Middle frontal gyrus (tissue), 1 donor: ENCODE results near the gene ROPN1B.
"Not testable (repeated sequence)": the region's sequence is repeated elsewhere in the genome, so short reads cannot be mapped to it uniquely, and the experiment has no call there.

Source experiments
- DNase-seq: peaks from one replicate; pipeline ENCODE4 v3.0.0-alpha.2; 2015; ENCODE audit warnings: low spot score; ENCODE audit errors: extremely low spot score

ROPN1B gene

GRCh38 chr3:125968701-125969592 is at the start of gene ROPN1B:
Gene ROPN1B, plus strand, starts transcription at chr3:125969178. Its CDS starts 2,877 bp downstream, at chr3:125972055.
- DNase-seq, result not testable (repeated sequence)

GRCh38 chr3:125920191-125920590 is 48.8 kb upstream of the ROPN1B start:
- not testable (repeated sequence) for DNase-seq

GRCh38 chr3:125920751-125921279 is 48.2 kb upstream of the ROPN1B start:
- DNase-seq, result not testable (repeated sequence)

GRCh38 chr3:125921712-125922111 is 47.3 kb upstream of the ROPN1B start:
- DNase-seq, result not testable (repeated sequence)

- not testable (repeated sequence) for DNase-seq
Observed at GRCh38 chr3:125923324-125924115, 45.5 kb upstream of the ROPN1B start.

GRCh38 chr3:125924276-125924675 is 44.7 kb upstream of the ROPN1B start:
- not testable (repeated sequence) for DNase-seq

- DNase-seq, result not testable (repeated sequence)
Observed at GRCh38 chr3:125925727-125926126, 43.3 kb upstream of the ROPN1B start.

GRCh38 chr3:125928771-125929545 is 40.0 kb upstream of the ROPN1B start:
- not testable (repeated sequence) for DNase-seq

- DNase-seq, result not testable (repeated sequence)
Observed at GRCh38 chr3:125929765-125930164, 39.2 kb upstream of the ROPN1B start.

- DNase-seq, result not testable (repeated sequence)
Observed at GRCh38 chr3:125931355-125931880, 37.6 kb upstream of the ROPN1B start.

- not testable (repeated sequence) for DNase-seq
Observed at GRCh38 chr3:125933397-125934173, 35.4 kb upstream of the ROPN1B start.

- not testable (repeated sequence) for DNase-seq
Observed at GRCh38 chr3:125935252-125935874, 33.6 kb upstream of the ROPN1B start.

- DNase-seq, result not testable (repeated sequence)
Observed at GRCh38 chr3:125936210-125936815, 32.7 kb upstream of the ROPN1B start.

GRCh38 chr3:125936891-125937290 is 32.1 kb upstream of the ROPN1B start:
- not testable (repeated sequence) for DNase-seq

GRCh38 chr3:125947806-125948205 is 21.2 kb upstream of the ROPN1B start:
- not testable (repeated sequence) for DNase-seq

- not testable (repeated sequence) for DNase-seq
Observed at GRCh38 chr3:125948901-125949300, 20.1 kb upstream of the ROPN1B start.

GRCh38 chr3:125951176-125951575 is 17.8 kb upstream of the ROPN1B start:
- DNase-seq, result not testable (repeated sequence)

- not testable (repeated sequence) for DNase-seq
Observed at GRCh38 chr3:125957020-125957419, 12.0 kb upstream of the ROPN1B start.
